Osteocyte (in vitro differentiated cells): ENCODE measurements around the gene PIBF1. TPM values are rescaled to one million over a fixed set of nuclear protein-coding genes. Genes with fewer than 3 reads are reported as not detected.
A peak's percentile ranks its signal among the peaks of the same experiment; 100 is the strongest.
"Not testable (repeated sequence)": the region's sequence is repeated elsewhere in the genome, so short reads cannot be mapped to it uniquely, and the experiment has no call there.

Experiments used
- DNase-seq: peaks from one replicate; pipeline ENCODE4 v3.0.0; 2021; ENCODE audit warnings: mixed read lengths; ENCODE audit not compliant: unreplicated experiment; ENCODE audit errors: extremely low spot score
- H3K27ac Mint-ChIP-seq: one replicate; pipeline ENCODE4 v1.8.0; 2021; ENCODE audit warnings: mild to moderate bottlenecking, mixed read lengths; ENCODE audit not compliant: unreplicated experiment
- H3K27me3 Mint-ChIP-seq: one replicate; pipeline ENCODE4 v1.8.0; 2021; ENCODE audit warnings: mixed read lengths; ENCODE audit not compliant: unreplicated experiment
- H3K36me3 Mint-ChIP-seq: one replicate; pipeline ENCODE4 v1.8.0; 2021; ENCODE audit warnings: mixed read lengths; ENCODE audit not compliant: unreplicated experiment
- H3K4me1 Mint-ChIP-seq: one replicate; pipeline ENCODE4 v1.8.0; 2021; ENCODE audit warnings: mixed read lengths; ENCODE audit not compliant: unreplicated experiment
- H3K4me3 Mint-ChIP-seq: one replicate; pipeline ENCODE4 v1.8.0; 2021; ENCODE audit warnings: mild to moderate bottlenecking, moderate library complexity, mixed read lengths; ENCODE audit not compliant: unreplicated experiment
- H3K9me3 Mint-ChIP-seq: one replicate; pipeline ENCODE4 v1.8.0; 2021; ENCODE audit warnings: mixed read lengths; ENCODE audit not compliant: unreplicated experiment
- CTCF ChIP-seq: fragments of 200-600 bp; sonication (generic); IDR thresholded peaks from 2 replicates; pipeline ENCODE4 v1.5.0; 2021; ENCODE audit warnings: antibody characterized with exemption, mild to moderate bottlenecking, moderate library complexity
- total RNA-seq: library from RNA; stranded (reverse); gene quantifications from 2 replicates; pipeline ENCODE4 v1.2.1, GENCODE V29; 2021

PIBF1 gene
- total RNA-seq, 1 donor from 2014 or later: 22.6 TPM

DNA sequence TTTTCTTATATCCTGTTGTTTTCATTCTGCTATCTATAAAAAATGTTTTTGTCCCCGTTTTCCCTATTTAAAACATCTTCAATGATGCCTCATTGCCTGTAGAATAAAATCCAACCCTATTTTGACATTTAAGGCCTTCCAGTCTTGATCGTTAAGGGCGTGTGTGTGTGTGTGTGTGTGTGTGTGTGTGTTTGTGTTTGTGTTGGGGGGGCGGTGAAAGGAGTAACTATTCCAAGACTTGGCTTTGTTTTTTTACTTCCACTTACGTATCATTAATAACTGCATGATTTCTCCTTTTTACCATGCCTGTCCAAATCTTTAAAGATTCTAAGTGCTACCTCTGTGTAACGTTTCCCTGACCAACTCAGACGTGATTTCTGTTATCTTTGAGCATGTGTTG, 784 bp downstream of the PIBF1 start:
- Mint-ChIP-seq H3K27me3 (no peaks in the 10 kb centered on the region), H3K36me3 (peaks cover 23% of the 10 kb centered on the region), H3K27ac (peak overlapping the region; percentile 97), H3K9me3 (no peaks in the 10 kb centered on the region), H3K4me3 (peak overlapping the region; percentile 95), H3K4me1 (peaks cover 41% of the 10 kb centered on the region)
- no peak for TF ChIP-seq CTCF
- no peak for DNase-seq

DNA sequence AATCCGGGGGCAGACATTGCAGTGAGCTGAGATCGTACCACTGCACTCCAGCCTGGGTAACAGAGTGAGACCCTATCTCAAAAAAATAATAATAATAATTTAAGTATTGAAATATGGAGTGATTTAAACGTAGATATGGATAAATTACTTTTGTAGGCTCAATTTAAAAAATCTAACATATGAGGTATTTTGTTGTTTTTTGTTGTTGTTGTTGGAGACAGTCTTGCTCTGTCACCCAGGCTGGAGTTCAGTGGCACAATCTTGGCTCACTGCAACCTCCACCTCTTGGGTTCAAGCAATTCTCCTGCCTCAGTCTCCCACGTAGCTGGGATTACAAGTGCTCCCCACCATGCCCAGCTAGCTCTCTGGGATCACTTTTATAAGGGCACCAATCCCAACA, 2.7 kb downstream of the PIBF1 start:
- not testable (repeated sequence) for DNase-seq, H3K9me3 Mint-ChIP-seq, H3K27ac Mint-ChIP-seq, H3K4me3 Mint-ChIP-seq, H3K27me3 Mint-ChIP-seq
- Mint-ChIP-seq H3K36me3 (peaks cover 18% of the 10 kb centered on the region), H3K4me1 (peaks cover 36% of the 10 kb centered on the region)

DNA sequence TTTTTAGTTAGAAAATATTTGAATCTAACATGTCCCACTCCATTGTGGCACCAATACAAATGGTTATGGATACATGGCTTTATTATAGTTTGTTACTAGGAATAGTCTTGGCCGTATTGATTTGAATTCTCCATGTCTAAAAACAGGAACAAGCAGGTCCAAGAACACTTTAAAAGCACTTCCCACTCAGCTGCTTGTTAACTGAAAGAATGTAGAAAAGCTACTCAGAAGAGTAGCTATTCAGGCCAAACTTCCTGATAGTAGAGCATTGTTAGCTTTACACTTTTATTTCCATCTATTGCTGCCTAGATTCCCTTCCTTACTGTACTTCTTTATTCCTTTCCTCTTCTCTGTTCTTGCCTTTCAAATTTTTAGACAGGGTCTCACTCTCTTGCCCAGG, 6.9 kb downstream of the PIBF1 start:
- DNase-seq: no peak
- TF ChIP-seq CTCF: no peak
- peaks cover 30% of the 10 kb centered on the region for H3K36me3 Mint-ChIP-seq
- no peak overlapping the region for H3K4me3 Mint-ChIP-seq
- H3K27ac Mint-ChIP-seq: no peak overlapping the region
- no peaks in the 10 kb centered on the region for H3K9me3 Mint-ChIP-seq
- no peaks in the 10 kb centered on the region for H3K27me3 Mint-ChIP-seq
- H3K4me1 Mint-ChIP-seq: peaks cover 10% of the 10 kb centered on the region

DNA sequence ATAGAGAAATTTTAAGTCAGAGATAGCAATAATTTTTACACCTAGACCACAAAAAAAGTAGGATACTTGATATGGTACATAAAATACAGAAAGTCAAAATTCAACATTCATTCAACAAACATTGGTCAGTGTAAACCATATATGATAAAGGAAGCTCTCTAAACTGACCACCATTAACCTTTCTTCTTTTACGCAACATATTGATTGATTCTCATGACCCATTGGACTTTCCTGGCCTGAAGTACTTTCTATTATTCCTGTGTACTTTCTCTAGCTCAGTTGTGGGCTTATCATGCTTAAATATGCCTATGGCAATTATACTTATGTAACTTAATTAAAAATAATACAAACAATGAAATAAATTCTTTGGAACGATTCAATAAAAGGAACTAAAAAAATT, 10.7 kb downstream of the PIBF1 start:
- TF ChIP-seq CTCF: no peak
- Mint-ChIP-seq H3K27me3 (no peaks in the 10 kb centered on the region), H3K27ac (no peak overlapping the region), H3K4me1 (no peaks in the 10 kb centered on the region), H3K36me3 (peaks cover 39% of the 10 kb centered on the region), H3K4me3 (no peak overlapping the region), H3K9me3 (no peaks in the 10 kb centered on the region)
- no peak for DNase-seq

- Mint-ChIP-seq H3K27me3 (no peaks in the 10 kb centered on the region), H3K9me3 (no peaks in the 10 kb centered on the region), H3K36me3 (peaks cover 36% of the 10 kb centered on the region), H3K27ac (no peak overlapping the region), H3K4me3 (no peak overlapping the region), H3K4me1 (no peaks in the 10 kb centered on the region)
- no peak for DNase-seq
- no peak for TF ChIP-seq CTCF
Observed at GRCh38 chr13:72798817-72799216, 16.9 kb downstream of the PIBF1 start.

- Mint-ChIP-seq H3K4me3 (no peak overlapping the region), H3K4me1 (no peaks in the 10 kb centered on the region), H3K36me3 (peaks cover 25% of the 10 kb centered on the region), H3K9me3 (no peaks in the 10 kb centered on the region), H3K27me3 (no peaks in the 10 kb centered on the region), H3K27ac (no peak overlapping the region)
- DNase-seq: no peak
- no peak for TF ChIP-seq CTCF
Observed at GRCh38 chr13:72804301-72804700, 22.4 kb downstream of the PIBF1 start.
